Kidney (tissue), 14 donors: ENCODE measurements around the gene CBFB. TPM values are rescaled to one million over a fixed set of nuclear protein-coding genes. Genes with fewer than 3 reads are reported as not detected.

Experiments used
- DNase-seq, 5 donors: peaks; one replicate each; pipeline ENCODE4 v3.0.0-alpha.2; 2013 to 2020
- FAIRE-seq: peaks from 2 replicates; lab custom pipeline; 2012; peaks lifted over from hg19 to GRCh38; lab: Jason Lieb, UNC
- H3K27ac ChIP-seq, 2 donors: one replicate each; pipeline ENCODE4 v1.7.0; 2013; ENCODE audit warnings: low read depth in 2 of 2, low read length in 2 of 2, inconsistent platforms in 1 of 2
- H3K27me3 ChIP-seq: one replicate; pipeline ENCODE4 v1.7.1; 2013; ENCODE audit warnings: low read length, inconsistent platforms; ENCODE audit not compliant: control insufficient read depth, insufficient read depth
- H3K36me3 ChIP-seq, 3 donors: one replicate each; pipeline versions ENCODE4 v1.7.0 to v1.7.1; 2013; ENCODE audit warnings: low read length in 3 of 3, control low read depth in 1 of 3, inconsistent platforms in 1 of 3; ENCODE audit not compliant: insufficient read depth in 3 of 3, control insufficient read depth in 2 of 3
- H3K4me1 ChIP-seq, 3 donors: one replicate each; pipeline versions ENCODE4 v1.7.0 to v1.7.1; 2013; ENCODE audit warnings: low read length in 3 of 3, inconsistent platforms in 1 of 3, low read depth in 1 of 3; ENCODE audit not compliant: control insufficient read depth in 2 of 3, insufficient read depth in 2 of 3
- H3K4me3 ChIP-seq, 3 donors: one replicate each; pipeline versions ENCODE4 v1.7.0 to v1.8.1; 2013; ENCODE audit warnings: low read length in 3 of 3, control low read depth in 1 of 3, inconsistent platforms in 1 of 3
- H3K9ac ChIP-seq, 3 donors: one replicate each; pipeline versions ENCODE4 v1.7.0 to v1.7.1; 2013; ENCODE audit warnings: low read length in 3 of 3, control low read depth in 1 of 3, inconsistent platforms in 1 of 3
- H3K9me3 ChIP-seq, 3 donors: one replicate each; pipeline versions ENCODE4 v1.7.0 to v1.7.1; 2013; ENCODE audit warnings: low read length in 3 of 3, control low read depth in 1 of 3, inconsistent platforms in 1 of 3; ENCODE audit not compliant: control insufficient read depth in 2 of 3, insufficient read depth in 1 of 3
- CTCF ChIP-seq: IDR thresholded peaks from 3 replicates; pipeline ENCODE4 v1.5.1; 2012; ENCODE audit warnings: mild to moderate bottlenecking, moderate library complexity, borderline replicate concordance; ENCODE audit not compliant: insufficient read depth; ENCODE audit errors: extremely low read depth
- intact Hi-C: fragments of 100-400 bp; cut with DNase I; formaldehyde crosslinking; loops from one replicate; pipeline ENCODE4 v1.11.1; 2022
- polyA plus RNA-seq: library from polyadenylated mRNA; stranded (reverse); fragments of 350-450 nt; fragmentation: Illumina TruSeq; extraction: RNeasy Lipid Tissue Mini Kit (QIAGEN cat#74804); gene quantifications from one replicate; pipeline ENCODE4 v1.2.3, GENCODE V29; 2014; ENCODE audit warnings: low read depth, low replicate concordance; ENCODE audit not compliant: insufficient read depth
- total RNA-seq: library from RNA; stranded (reverse); fragmentation: NEBNext Ultra II Directional; extraction: Animal tissue kit (Norgen Biotek cat#: 25700); gene quantifications from one replicate; pipeline ENCODE4 v1.2.1, GENCODE V29; 2021
- donor health status: control.
- donor health status: control.
- donor health status: control.
- donor health status: control.
- donor health status: control.
- donor health status: DM: yes; HTN: yes; CAD: no.
- donor health status: Normal renal cell carcinoma (clear cell type).

CBFB gene
- total and polyA plus RNA-seq, 2 donors from 2014 or later, result 9.7 to 57.3 TPM

GRCh38 chr16:67146523-67147357 is 117.8 kb downstream of the CBFB start:
- Histone ChIP-seq H3K4me3 (no peak overlapping the region), H3K4me1 (peaks cover 0 to 13% (median 0%) of the 10 kb centered on the region in 3 donors), H3K27ac (no peak overlapping the region), H3K36me3 (peaks cover 5 to 45% (median 27%) of the 10 kb centered on the region in 3 donors), H3K27me3 (no peaks in the 10 kb centered on the region), H3K9me3 (no peaks in the 10 kb centered on the region), H3K9ac (no peak overlapping the region)
- FAIRE-seq (no peak), DNase-seq (peak in 1 of 5 donors; percentile 41)
- intact Hi-C loops, result no loop called here
- TF ChIP-seq CTCF, result no peak

GRCh38 chr16:67147437-67148140 is 118.6 kb downstream of the CBFB start:
- peaks cover 5 to 38% (median 25%) of the 10 kb centered on the region in 3 donors for H3K36me3 ChIP-seq
- no peak overlapping the region for H3K9ac ChIP-seq
- intact Hi-C loops, result no loop called here
- TF ChIP-seq CTCF, result no peak
- H3K27me3 ChIP-seq, result no peaks in the 10 kb centered on the region
- no peak overlapping the region for H3K4me3 ChIP-seq
- DNase-seq (peak in 1 of 5 donors; percentile 41), FAIRE-seq (no peak)
- no peak overlapping the region for H3K27ac ChIP-seq
- no peaks in the 10 kb centered on the region for H3K9me3 ChIP-seq
- peaks cover 0 to 14% (median 0%) of the 10 kb centered on the region in 3 donors for H3K4me1 ChIP-seq

- Histone ChIP-seq H3K27me3 (no peaks in the 10 kb centered on the region), H3K36me3 (peaks cover 5 to 34% (median 21%) of the 10 kb centered on the region in 3 donors), H3K9me3 (no peaks in the 10 kb centered on the region), H3K27ac (no peak overlapping the region), H3K9ac (no peak overlapping the region), H3K4me3 (no peak overlapping the region), H3K4me1 (peaks cover 0 to 14% (median 0%) of the 10 kb centered on the region in 3 donors)
- DNase-seq, result peak in 1 of 5 donors; percentile 20
- no peak for TF ChIP-seq CTCF
- no peak for FAIRE-seq
- intact Hi-C loops, result no loop called here
Measured at GRCh38 chr16:67148221-67148620, 119.3 kb downstream of the CBFB start.
